NCI-H524 treated with DMSO at 0.1 percent for 48 hours (cell line): Measurements from ENCODE around the gene CCDC171.

Experiments used
- DNase-seq: peaks from one replicate; lab custom pipeline; 2025; lab: John Stamatoyannopoulos, UW

The CCDC171 gene

DNA sequence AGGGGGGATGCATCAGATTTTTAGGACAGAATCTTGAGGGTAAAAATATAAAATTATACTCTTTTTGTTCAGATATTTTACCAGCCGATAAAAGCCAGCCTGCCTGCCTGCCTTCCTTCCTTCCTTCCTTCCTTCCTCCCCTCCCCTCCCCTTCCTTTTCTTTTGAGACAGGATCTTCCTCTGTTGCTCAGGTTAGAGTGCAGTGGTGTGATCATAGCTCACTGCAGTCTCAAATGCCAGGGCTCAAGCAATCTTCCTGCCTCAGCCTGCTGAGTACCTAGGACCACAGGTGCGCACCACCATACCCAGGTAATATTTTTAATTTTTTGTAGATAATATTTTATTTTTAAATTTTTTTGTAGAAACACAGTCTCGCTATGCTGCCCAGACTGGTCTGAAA is 330.0 kb downstream of the CCDC171 start:
- no peak for DNase-seq

GRCh38 chr9:15885464-15885863 is 332.6 kb downstream of the CCDC171 start:
- DNase-seq, result no peak

- no peak for DNase-seq
Observed at GRCh38 chr9:15889555-15889954, 336.7 kb downstream of the CCDC171 start.

DNA sequence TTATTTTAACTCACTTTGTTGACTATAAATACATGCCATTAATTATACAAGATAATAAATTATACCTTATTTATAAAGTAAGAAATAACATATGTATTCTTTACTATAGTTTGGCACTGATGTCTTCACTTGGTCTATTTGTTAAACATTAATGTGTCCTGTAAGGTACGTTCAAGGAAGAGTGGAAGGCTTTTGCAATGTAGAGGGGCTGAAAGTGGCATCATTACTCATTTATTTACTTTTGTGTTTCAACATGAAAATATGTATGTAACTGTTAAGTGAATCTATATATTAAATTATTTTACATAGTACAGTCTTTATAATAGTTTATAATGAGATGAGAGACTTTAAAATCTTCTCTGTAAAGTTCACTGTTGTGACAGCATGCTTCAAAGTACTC is 348.7 kb downstream of the CCDC171 start:
- no peak for DNase-seq

DNA sequence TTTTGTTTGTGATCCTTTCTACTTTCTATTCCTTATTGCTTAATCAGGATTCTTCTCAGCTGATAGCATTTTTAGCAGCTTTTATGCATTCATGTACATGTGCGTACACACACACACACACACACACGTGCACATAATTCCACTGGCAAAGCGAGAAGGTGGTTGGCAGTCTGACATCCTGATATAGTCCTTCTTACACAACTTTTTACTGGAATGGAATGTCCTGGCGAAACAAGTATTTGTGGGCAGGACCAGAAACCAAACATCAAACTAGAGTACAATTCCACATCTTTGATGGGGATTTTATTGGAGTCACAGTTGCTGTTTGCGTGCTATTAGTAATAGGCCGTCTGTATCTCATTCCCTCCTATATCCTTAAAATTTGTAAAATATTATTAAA is 356.5 kb downstream of the CCDC171 start:
- DNase-seq, result no peak

- DNase-seq, result no peak
Observed at GRCh38 chr9:15915711-15916110, 362.9 kb downstream of the CCDC171 start.

DNA sequence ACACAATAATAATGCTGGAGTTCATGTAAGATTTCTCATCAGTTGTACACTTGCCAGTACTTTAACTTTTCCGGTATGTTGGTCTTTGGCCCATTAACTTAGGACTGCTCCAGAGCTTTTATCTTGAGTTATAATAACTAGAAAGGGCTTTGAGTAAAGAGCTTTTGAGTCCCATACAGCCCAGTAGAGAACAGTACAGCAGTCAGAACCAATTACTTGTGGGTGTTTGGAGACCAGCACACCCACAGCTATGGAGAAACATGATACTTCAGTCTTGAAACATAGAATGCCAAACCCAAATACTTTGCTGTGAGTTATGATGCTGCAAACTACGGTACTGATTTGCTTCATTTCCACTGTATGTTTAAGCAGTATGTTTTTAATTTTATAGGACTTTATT is 374.3 kb downstream of the CCDC171 start:
- no peak for DNase-seq

GRCh38 chr9:15935661-15936305 is 382.9 kb downstream of the CCDC171 start:
- no peak for DNase-seq

- DNase-seq, result no peak
Observed at GRCh38 chr9:15936306-15936921, 383.6 kb downstream of the CCDC171 start.

DNA sequence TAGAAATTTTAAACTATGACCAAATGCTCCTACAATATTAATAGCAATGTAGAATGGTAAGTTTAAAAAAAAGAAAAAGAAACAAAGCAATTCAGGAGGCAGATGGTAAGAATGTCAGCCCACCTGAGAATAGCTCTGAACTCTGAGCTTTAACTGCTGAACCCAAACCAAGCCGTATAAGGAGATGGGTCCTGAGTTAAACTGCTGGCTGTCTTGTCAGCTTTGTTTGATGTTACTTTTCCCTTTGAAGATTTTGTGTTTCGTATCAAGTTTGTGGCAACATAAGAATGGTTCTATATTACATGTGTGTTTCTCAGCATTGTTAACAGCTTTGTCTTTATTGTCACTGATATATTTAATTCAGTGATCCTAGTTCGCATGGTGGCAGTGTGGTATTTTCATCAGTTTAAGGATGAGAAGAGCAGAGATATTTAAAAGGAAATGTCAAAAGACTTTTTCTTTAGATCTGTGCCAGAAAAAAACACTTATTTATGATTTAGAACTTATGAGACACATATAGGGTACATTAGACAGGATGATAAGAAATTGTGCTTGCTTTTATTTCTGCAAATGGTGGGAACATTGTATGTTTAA is 390.1 kb downstream of the CCDC171 start:
- no peak for DNase-seq

DNA sequence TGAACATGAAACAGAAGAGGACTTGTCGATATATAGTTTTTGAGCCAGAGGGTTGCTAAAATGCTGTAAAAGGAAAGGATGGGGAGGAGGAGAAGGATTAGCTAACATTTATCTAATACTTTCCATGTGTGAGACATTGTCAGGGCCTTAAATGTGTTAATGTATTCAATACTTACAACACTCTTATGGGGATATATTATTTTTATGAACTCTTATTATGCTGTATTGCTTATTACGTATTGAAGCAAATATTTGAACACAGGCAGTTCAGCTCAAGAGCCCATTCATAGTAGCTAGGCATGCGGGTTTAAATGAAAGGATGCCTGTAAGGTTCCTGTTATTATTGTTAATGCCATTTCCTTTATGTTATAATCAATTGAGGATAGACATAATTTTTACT is 391.5 kb downstream of the CCDC171 start:
- DNase-seq, result no peak

- DNase-seq, result no peak
Observed at GRCh38 chr9:15959663-15960062, 406.8 kb downstream of the CCDC171 start.

DNA sequence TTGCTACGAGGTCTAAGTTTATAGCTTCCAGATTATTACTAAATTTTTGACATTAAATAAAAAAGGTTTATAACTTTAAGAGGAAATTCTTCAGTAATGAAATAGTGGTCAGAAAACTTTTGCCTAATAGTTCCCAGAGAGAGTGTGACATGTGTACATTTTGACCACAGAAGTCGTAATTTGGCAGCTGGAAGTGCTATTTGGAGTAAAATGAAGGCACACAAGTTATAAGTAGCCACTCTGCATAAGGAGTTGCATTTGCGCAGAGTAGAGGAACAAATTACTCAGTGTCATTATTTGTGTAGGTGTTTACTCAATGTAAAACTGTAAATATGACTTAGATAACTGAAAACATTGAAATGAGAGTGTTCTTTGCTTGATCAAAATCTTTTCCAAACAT is 408.4 kb downstream of the CCDC171 start:
- DNase-seq, result no peak

DNA sequence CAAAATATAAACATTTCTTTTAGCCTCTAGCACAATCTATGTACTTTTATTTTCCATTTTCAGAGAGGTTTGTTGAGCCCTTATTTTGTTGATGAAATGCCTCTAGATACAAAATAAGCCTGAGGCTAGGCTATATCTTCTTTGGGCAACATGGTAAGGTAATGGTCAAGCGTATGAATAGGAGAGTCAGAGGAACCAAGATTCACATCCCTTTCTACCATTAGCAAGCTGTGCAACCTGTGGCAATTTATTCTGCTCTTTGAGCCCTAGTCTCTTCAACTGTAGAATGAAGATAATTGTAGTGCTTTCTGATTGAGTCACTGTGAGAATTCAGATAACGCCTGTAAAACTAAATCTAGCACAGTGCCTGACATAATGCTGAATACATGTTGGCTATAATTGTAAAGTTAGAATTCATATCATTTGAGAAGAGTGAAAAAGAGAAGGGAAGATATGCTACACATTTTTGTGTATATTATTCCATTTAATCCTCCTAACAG is 412.5 kb downstream of the CCDC171 start:
- DNase-seq, result no peak

DNA sequence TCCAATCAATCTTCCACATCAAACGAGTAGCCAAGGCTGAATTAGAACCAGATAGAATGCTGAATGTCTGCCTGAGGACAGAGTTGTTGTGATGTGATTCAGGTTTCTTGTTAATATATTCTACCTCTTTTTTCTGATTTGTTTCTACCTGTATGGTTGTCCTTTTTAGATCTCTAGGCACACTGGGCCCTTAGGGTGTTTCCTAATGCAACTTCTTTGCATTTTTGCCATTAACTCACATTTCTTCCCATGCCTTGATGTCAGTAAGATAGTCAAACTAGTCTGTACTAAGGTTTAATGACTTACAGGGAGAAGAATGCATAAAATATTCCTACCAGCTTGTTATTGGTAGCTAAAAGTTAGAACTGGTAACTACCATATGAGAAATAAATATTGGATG is 413.6 kb downstream of the CCDC171 start:
- no peak for DNase-seq

DNA sequence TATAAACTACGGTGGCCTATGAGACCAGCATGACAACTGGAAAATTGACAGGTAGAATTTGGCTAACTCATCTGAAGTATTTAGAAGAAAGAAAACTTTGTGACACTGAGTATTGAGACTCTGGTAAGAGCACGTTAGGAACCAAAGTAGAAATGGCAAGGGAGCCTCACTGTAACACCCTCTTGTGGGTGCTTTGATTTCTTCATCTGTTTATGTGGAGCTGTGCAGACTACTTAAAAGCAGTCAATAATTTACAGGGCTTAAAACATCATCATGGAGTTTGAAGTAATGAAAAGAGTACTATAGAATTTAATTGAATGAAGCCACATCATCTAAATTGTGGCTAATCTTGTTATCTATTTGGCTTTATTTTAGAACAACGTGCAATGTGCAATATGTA is 414.2 kb downstream of the CCDC171 start:
- no peak for DNase-seq

DNA sequence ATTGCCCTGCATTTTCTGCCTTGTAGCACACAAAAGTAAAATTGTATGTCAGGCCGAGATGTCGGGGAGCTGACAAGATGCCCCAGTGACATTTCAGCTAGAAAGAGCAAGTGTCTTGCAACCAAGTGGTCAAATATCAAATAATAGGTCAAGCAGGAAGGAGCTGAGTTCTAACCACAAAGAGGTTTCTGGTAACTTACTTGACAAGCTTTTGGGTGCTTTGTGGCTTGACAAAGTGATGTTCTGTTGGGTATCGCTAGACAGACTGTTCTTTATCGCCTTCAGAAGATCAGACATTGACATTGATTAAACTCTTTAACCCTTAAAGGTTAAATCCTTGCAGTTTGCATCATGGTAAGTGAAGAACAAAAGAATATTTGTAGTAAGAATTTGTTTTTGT is 419.9 kb downstream of the CCDC171 start:
- DNase-seq, result no peak

GRCh38 chr9:15975101-15975778 is 422.4 kb downstream of the CCDC171 start:
- DNase-seq, result no peak

DNA sequence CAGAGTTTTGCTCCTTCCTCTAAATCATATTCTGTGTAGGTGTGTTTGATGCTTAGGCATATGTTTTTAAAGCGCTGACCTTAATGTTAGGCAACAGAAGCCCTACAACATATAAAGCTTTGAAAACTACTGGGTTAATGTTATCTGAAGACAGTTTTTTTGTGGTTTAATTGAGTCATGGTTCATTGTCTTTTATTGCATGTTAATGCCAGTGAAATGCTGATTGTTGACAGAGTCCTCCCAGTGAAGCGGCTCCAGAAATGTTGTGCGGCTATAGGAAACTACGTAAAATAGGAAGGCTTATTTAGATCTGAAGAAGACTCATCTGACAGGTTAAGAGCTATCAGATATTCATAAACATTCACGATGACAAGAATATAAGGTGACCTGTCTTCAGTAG is 424.6 kb downstream of the CCDC171 start:
- no peak for DNase-seq

- no peak for DNase-seq
Observed at GRCh38 chr9:15982182-15982581, 429.3 kb downstream of the CCDC171 start.

DNA sequence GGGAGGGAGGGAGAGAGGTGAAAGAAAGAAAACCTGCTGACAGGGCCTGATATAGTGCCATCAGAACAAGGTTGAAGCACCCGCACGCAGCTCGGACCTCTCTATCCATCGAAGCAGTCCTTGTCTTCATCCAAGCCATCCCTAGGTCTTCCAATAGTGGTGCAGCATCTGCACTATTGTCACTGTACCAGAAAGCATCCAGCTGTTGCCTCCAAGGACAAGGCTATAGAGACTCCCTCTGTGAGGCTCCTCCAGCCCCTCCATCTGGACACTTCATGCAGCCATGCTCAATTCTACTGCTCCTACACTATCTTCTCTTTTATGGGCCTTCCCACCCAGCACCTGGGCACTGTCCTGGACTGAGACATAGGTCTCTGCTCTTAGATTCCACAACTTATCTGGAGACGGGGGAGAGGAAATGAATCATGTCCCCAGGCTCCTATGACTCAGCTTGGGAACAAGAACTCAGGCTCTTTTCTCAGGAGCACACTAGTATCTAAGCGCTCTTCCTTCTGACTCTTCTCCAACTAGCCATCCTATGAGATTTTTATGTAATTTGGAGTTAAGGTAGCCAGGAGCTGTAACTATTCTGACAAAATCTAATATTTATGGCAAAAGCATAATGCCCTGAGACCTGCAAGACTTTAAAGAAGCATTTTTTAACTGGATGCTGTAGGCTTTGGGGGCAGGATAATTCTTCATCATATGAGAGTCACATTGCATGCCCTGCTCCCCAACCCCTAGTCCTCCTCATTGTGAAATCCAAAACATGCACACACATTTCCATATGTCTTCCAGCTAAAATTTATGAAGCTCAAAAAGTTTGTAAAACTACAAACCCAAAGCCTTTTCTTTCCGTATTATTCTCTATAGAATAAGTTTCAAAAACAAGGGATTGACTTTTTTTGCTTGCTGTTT is 446.8 kb downstream of the CCDC171 start:
- no peak for DNase-seq

DNA sequence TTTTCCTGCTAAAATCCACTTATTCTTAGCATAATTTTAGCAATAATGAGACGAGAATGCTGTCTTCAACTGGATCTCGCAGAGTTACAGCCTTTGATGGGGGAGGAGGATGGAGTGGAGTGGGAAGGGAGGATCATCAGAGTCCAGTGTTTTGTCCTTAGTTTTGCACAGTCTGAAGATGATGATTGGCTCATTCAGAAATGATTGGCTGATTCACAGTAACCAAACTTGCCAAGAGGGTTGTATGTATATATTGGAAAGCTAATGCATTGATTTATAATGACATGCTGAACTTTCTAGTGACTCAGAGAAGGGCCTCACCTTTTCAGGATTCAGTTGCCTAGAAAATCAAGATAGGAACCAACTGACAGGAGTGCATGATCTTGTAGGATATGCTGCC is 448.0 kb downstream of the CCDC171 start:
- no peak for DNase-seq
